HEK293T (cell line): Measurements from ENCODE around the gene KRTAP12-1.

Experiments used
- ARNT ChIP-seq: fragments of 450-650 bp; IDR thresholded peaks from 2 replicates; pipeline ENCODE4 v1.6.1; 2017; ENCODE audit warnings: mild to moderate bottlenecking
- BHLHE40 ChIP-seq: fragments of 450-650 bp; IDR thresholded peaks from 2 replicates; pipeline ENCODE4 v1.6.1; 2016; ENCODE audit warnings: mild to moderate bottlenecking, moderate library complexity, borderline replicate concordance
- CTBP1 ChIP-seq: fragments of 450-650 bp; IDR thresholded peaks from 2 replicates; pipeline ENCODE4 v1.6.1; 2016; ENCODE audit warnings: borderline replicate concordance
- ELF4 ChIP-seq: fragments of 450-650 bp; IDR thresholded peaks from 2 replicates; pipeline ENCODE4 v1.6.1; 2017; ENCODE audit warnings: antibody characterized with exemption
- FOXK2 ChIP-seq: fragments of 450-650 bp; IDR thresholded peaks from 2 replicates; pipeline ENCODE4 v1.6.1; 2016; ENCODE audit warnings: mild to moderate bottlenecking
- FOXM1 ChIP-seq: fragments of 450-650 bp; IDR thresholded peaks from 2 replicates; pipeline ENCODE4 v1.6.1; 2017; ENCODE audit warnings: mild to moderate bottlenecking, borderline replicate concordance
- HDGF ChIP-seq: fragments of 450-650 bp; IDR thresholded peaks from 2 replicates; pipeline ENCODE4 v1.6.1; 2017; ENCODE audit warnings: antibody characterized with exemption, borderline replicate concordance
- NFRKB ChIP-seq: fragments of 450-650 bp; IDR thresholded peaks from 2 replicates; pipeline ENCODE4 v1.6.1; 2016; ENCODE audit warnings: mild to moderate bottlenecking, moderate library complexity
- SP1 ChIP-seq: fragments of 450-650 bp; IDR thresholded peaks from 2 replicates; pipeline ENCODE4 v1.6.1; 2017
- SUZ12 ChIP-seq: fragments of 450-650 bp; IDR thresholded peaks from 2 replicates; pipeline ENCODE4 v1.6.1; 2016; ENCODE audit warnings: mild to moderate bottlenecking

- no peak for TF ChIP-seq SUZ12
- no peak for TF ChIP-seq HDGF
- no peak for TF ChIP-seq BHLHE40
- no peak for TF ChIP-seq SP1
- no peak for TF ChIP-seq FOXK2
- no peak for TF ChIP-seq FOXM1
- no peak for TF ChIP-seq NFRKB
- TF ChIP-seq CTBP1: no peak
- no peak for TF ChIP-seq ELF4
- TF ChIP-seq ARNT: no peak
These were observed 42.7 kb downstream of the KRTAP12-1 start for GRCh38 chr21:44639331-44639655.
